H1 (cell line): ENCODE measurements around the gene ABHD12. TPM values are rescaled to one million over a fixed set of nuclear protein-coding genes. Genes with fewer than 3 reads are reported as not detected.
A peak's percentile ranks its signal among the peaks of the same experiment; 100 is the strongest.

Experiments
- CTCF ChIA-PET: fragments of 300-600 bp; sonication (Branson Sonifier 250); formaldehyde crosslinking; loops from one replicate; lab custom pipeline; 2021; ENCODE audit not compliant: partially characterized antibody; lab: Charles Lee
- POLR2A ChIA-PET: fragments of 300-600 bp; sonication (Branson Sonifier 250); formaldehyde crosslinking; loops from one replicate; lab custom pipeline; 2021; ENCODE audit warnings: inconsistent platforms; ENCODE audit not compliant: partially characterized antibody; lab: Charles Lee
- DNase-seq, 2 experiments: peaks; one replicate each; pipeline versions ENCODE4 v3.0.0 to v3.0.0-alpha.2; 2010 to 2022; ENCODE audit warnings: low spot score in 2 of 2, low read depth in 1 of 2, mixed read lengths in 1 of 2
- FAIRE-seq: peaks from 2 replicates; lab custom pipeline; 2011; peaks lifted over from hg19 to GRCh38; lab: Jason Lieb, UNC
- H2AFZ ChIP-seq: 2 replicates; pipeline ENCODE4 v1.8.1; 2012; ENCODE audit warnings: low read length, inconsistent platforms
- H2AK5ac ChIP-seq: 2 replicates; pipeline ENCODE4 v1.6.1; 2013; ENCODE audit warnings: low read depth, low read length
- H2BK120ac ChIP-seq: replicated peaks from 2 replicates; pipeline ENCODE3; 2013; ENCODE audit warnings: low read depth, low read length, inconsistent platforms
- H2BK12ac ChIP-seq: 2 replicates; pipeline ENCODE4 v1.6.1; 2013; ENCODE audit warnings: low read depth, low read length
- H2BK15ac ChIP-seq: 2 replicates; pipeline ENCODE4 v1.6.1; 2013; ENCODE audit warnings: low read length
- H2BK20ac ChIP-seq: 2 replicates; pipeline ENCODE4 v1.6.1; 2013; ENCODE audit warnings: low read length
- H2BK5ac ChIP-seq: 2 replicates; pipeline ENCODE4 v1.6.1; 2013; ENCODE audit warnings: low read depth, low read length
- H3K14ac ChIP-seq: 2 replicates; pipeline ENCODE4 v1.6.1; 2013; ENCODE audit warnings: inconsistent platforms; ENCODE audit not compliant: insufficient read length
- H3K18ac ChIP-seq: 2 replicates; pipeline ENCODE4 v1.6.1; 2013; ENCODE audit warnings: low read length; ENCODE audit errors: extremely low read depth
- H3K23ac ChIP-seq: 2 replicates; pipeline ENCODE4 v1.6.1; 2013; ENCODE audit warnings: inconsistent platforms; ENCODE audit not compliant: insufficient read length
- H3K23me2 ChIP-seq: 2 replicates; pipeline ENCODE4 v1.6.1; 2013; ENCODE audit warnings: low read depth, low read length
- H3K27ac ChIP-seq: 2 replicates; pipeline ENCODE4 v1.6.1; 2011; ENCODE audit warnings: low read depth, low read length, inconsistent platforms
- H3K27me3 ChIP-seq, 4 experiments: replicated peaks in 1 of 4; 1 replicate in 1 of 4; 2 replicates in 3 of 4; pipeline versions ENCODE4 v1.6.1 to v1.8.1; 2011 to 2013; ENCODE audit warnings: low read length in 3 of 4, mild to moderate bottlenecking in 3 of 4, inconsistent platforms in 2 of 4, mixed read lengths in 2 of 4, moderate library complexity in 1 of 4; ENCODE audit not compliant: control insufficient read depth in 3 of 4, insufficient read depth in 3 of 4; ENCODE audit errors: extremely low read depth in 1 of 4
- H3K36me3 ChIP-seq, 4 experiments: 2 replicates each; pipeline versions ENCODE4 v1.6.1 to v1.8.1; 2011 to 2013; ENCODE audit warnings: mild to moderate bottlenecking in 4 of 4, low read length in 3 of 4, moderate library complexity in 2 of 4, control low read depth in 1 of 4, inconsistent platforms in 1 of 4; ENCODE audit not compliant: insufficient read depth in 4 of 4, control insufficient read depth in 2 of 4
- H3K4ac ChIP-seq: replicated peaks from 2 replicates; pipeline ENCODE3; 2013; ENCODE audit warnings: low read length, low read depth, mixed read lengths, inconsistent platforms; ENCODE audit not compliant: insufficient read length
- H3K4me1 ChIP-seq, 4 experiments: replicated peaks in 1 of 4; 1 replicate in 1 of 4; 2 replicates in 3 of 4; pipeline versions ENCODE4 v1.6.1 to v1.8.1; 2011 to 2013; ENCODE audit warnings: low read length in 3 of 4, inconsistent platforms in 2 of 4, mixed read lengths in 1 of 4; ENCODE audit not compliant: insufficient read depth in 4 of 4, control insufficient read depth in 3 of 4
- H3K4me2 ChIP-seq, 2 experiments: 2 replicates each; pipeline versions ENCODE4 v1.6.1 to v1.8.1; 2011 to 2013; ENCODE audit warnings: low read depth in 2 of 2, low read length in 2 of 2, control low read depth in 1 of 2, inconsistent platforms in 1 of 2, mild to moderate bottlenecking in 1 of 2; ENCODE audit not compliant: insufficient read depth in 1 of 2
- H3K4me3 ChIP-seq, 4 experiments: fragments of 200-600, 300-600 bp in 1 of 4; sonication (generic), shearing (Covaris generic), sonication (Bioruptor Twin) in 1 of 4; 2 replicates each; pipeline versions ENCODE4 v1.5.1 to v1.8.1; 2011 to 2016; ENCODE audit warnings: low read length in 4 of 4, low read depth in 3 of 4, control low read depth in 2 of 4, inconsistent platforms in 2 of 4, mild to moderate bottlenecking in 2 of 4, mixed read lengths in 1 of 4, moderate library complexity in 1 of 4; ENCODE audit not compliant: insufficient read depth in 2 of 4; ENCODE audit errors: extremely low read depth in 1 of 4
- H3K56ac ChIP-seq: replicated peaks from 2 replicates; pipeline ENCODE3; 2013; ENCODE audit warnings: low read depth, mild to moderate bottlenecking, mixed read lengths, low read length, inconsistent platforms; ENCODE audit not compliant: insufficient read length
- H3K79me1 ChIP-seq: 2 replicates; pipeline ENCODE4 v1.6.1; 2013; ENCODE audit warnings: low read depth, low read length, control low read depth
- H3K79me2 ChIP-seq, 2 experiments: 2 replicates each; pipeline versions ENCODE4 v1.6.1 to v1.8.1; 2012 to 2013; ENCODE audit warnings: low read length in 2 of 2, mild to moderate bottlenecking in 2 of 2, inconsistent platforms in 1 of 2; ENCODE audit not compliant: insufficient read depth in 2 of 2, control insufficient read depth in 1 of 2
- H3K9ac ChIP-seq, 4 experiments: replicated peaks in 1 of 4; 1 replicate in 1 of 4; 2 replicates in 3 of 4; pipeline versions ENCODE4 v1.6.1 to v1.8.1; 2011 to 2013; ENCODE audit warnings: low read depth in 3 of 4, low read length in 3 of 4, control low read depth in 2 of 4, mild to moderate bottlenecking in 2 of 4, moderate library complexity in 2 of 4, inconsistent platforms in 1 of 4; ENCODE audit errors: extremely low read depth in 1 of 4
- H3K9me3 ChIP-seq, 2 experiments: 2 replicates each; pipeline versions ENCODE4 v1.6.1 to v1.8.1; 2012 to 2013; ENCODE audit warnings: mild to moderate bottlenecking in 2 of 2, moderate library complexity in 2 of 2, control low read depth in 1 of 2, inconsistent platforms in 1 of 2, low read depth in 1 of 2, low read length in 1 of 2, mixed read lengths in 1 of 2; ENCODE audit not compliant: insufficient read depth in 2 of 2
- H4K20me1 ChIP-seq, 2 experiments: replicated peaks in 1 of 2; 2 replicates each; pipeline versions ENCODE3 to v1.8.1; 2011 to 2013; ENCODE audit warnings: inconsistent platforms in 2 of 2, low read length in 2 of 2, mild to moderate bottlenecking in 1 of 2; ENCODE audit not compliant: insufficient read depth in 2 of 2, control insufficient read depth in 1 of 2
- H4K5ac ChIP-seq: 2 replicates; pipeline ENCODE4 v1.6.1; 2013; ENCODE audit warnings: low read length, low read depth, mixed read lengths, inconsistent platforms; ENCODE audit not compliant: insufficient read length
- H4K8ac ChIP-seq: 2 replicates; pipeline ENCODE4 v1.8.0; 2013; ENCODE audit warnings: mild to moderate bottlenecking, moderate library complexity, low read length, inconsistent platforms; ENCODE audit not compliant: insufficient read depth; ENCODE audit errors: extremely low read depth
- H4K91ac ChIP-seq: replicated peaks from 2 replicates; pipeline ENCODE3; 2013; ENCODE audit warnings: low read length, mixed read lengths, inconsistent platforms; ENCODE audit not compliant: insufficient read length
- BRCA1 ChIP-seq: IDR thresholded peaks from 2 replicates; pipeline ENCODE4 v1.6.1; 2012; ENCODE audit warnings: low read depth, low read length, improper control_type of control experiment
- CHD2 ChIP-seq: IDR thresholded peaks from 2 replicates; pipeline ENCODE4 v1.6.1; 2012; ENCODE audit warnings: low read length, improper control_type of control experiment
- CTBP2 ChIP-seq: IDR thresholded peaks from 2 replicates; pipeline ENCODE4 v1.7.0; 2011; ENCODE audit warnings: borderline replicate concordance, mild to moderate bottlenecking, moderate library complexity, mixed read lengths, low read length; ENCODE audit not compliant: insufficient read depth, insufficient read length
- GABPA ChIP-seq: IDR thresholded peaks from 2 replicates; pipeline ENCODE4 v1.6.1; 2011; ENCODE audit warnings: mild to moderate bottlenecking, low read length, moderate library complexity, borderline replicate concordance; ENCODE audit not compliant: insufficient read depth
- GTF2F1 ChIP-seq: IDR thresholded peaks from 2 replicates; pipeline ENCODE4 v1.6.1; 2012; ENCODE audit warnings: low read depth, low read length, improper control_type of control experiment, borderline replicate concordance
- TBP ChIP-seq: IDR thresholded peaks from 2 replicates; pipeline ENCODE4 v1.6.1; 2011; ENCODE audit warnings: low read depth, low read length, improper control_type of control experiment
- WGBS, 2 experiments: shearing (Covaris generic) in 1 of 2; methylation state at CpG; one replicate each; pipeline versions ENCODE4 v1.1.6 to v1.1.7; 2013 to 2015; ENCODE audit warnings: low lambda C conversion rate in 2 of 2, mixed read lengths in 2 of 2, inconsistent platforms in 1 of 2, low coverage in 1 of 2, missing lambda C conversion rate in 1 of 2; ENCODE audit not compliant: insufficient replicate concordance in 2 of 2, insufficient coverage in 1 of 2, insufficient read length in 1 of 2; ENCODE audit errors: extremely low coverage in 1 of 2, missing lambda C conversion rate in 1 of 2; 5-methylcytosine and 5-hydroxymethylcytosine counted together
- polyA plus RNA-seq, 7 experiments: library from polyadenylated mRNA; depleted of rRNA in 3 of 7; stranded (reverse) in 5 of 7; unstranded in 2 of 7; fragments of >200 nt in 5 of 7; fragments of 200-250 nt in 2 of 7; gene quantifications; 1 replicate in 5 of 7; 2 replicates in 1 of 7; 4 replicates in 1 of 7; pipeline versions ENCODE4 v1.2.1 to v1.2.3, GENCODE V29; 2011 to 2013; ENCODE audit warnings: missing spikeins in 2 of 7, mixed read lengths in 2 of 7
- total RNA-seq: library from RNA; stranded (reverse); fragmentation: NEBNext Ultra II Directional; extraction: Animal tissue kit (Norgen Biotek cat#: 25700); gene quantifications from 2 replicates; pipeline ENCODE4 v1.2.1, GENCODE V29; 2021
- TF ChIP-seq, protein P1 (sequence below), 3 experiments: IDR thresholded peaks; 1 replicate in 2 of 3; 2 replicates in 1 of 3; pipeline versions ENCODE4 v1.5.1 to v1.6.1; 2011; ENCODE audit warnings: low read length in 3 of 3, mild to moderate bottlenecking in 3 of 3, inconsistent platforms in 2 of 3, low read depth in 1 of 3, moderate library complexity in 1 of 3; ENCODE audit not compliant: insufficient read depth in 1 of 3; ENCODE audit errors: control extremely low read depth in 1 of 3

The ABHD12 gene
- total and polyA plus RNA-seq, 2 of the 8 experiments (the other 6 are each of a cell fraction or from before 2014, with no cell fraction given), result 31.3 to 59.5 TPM

DNA sequence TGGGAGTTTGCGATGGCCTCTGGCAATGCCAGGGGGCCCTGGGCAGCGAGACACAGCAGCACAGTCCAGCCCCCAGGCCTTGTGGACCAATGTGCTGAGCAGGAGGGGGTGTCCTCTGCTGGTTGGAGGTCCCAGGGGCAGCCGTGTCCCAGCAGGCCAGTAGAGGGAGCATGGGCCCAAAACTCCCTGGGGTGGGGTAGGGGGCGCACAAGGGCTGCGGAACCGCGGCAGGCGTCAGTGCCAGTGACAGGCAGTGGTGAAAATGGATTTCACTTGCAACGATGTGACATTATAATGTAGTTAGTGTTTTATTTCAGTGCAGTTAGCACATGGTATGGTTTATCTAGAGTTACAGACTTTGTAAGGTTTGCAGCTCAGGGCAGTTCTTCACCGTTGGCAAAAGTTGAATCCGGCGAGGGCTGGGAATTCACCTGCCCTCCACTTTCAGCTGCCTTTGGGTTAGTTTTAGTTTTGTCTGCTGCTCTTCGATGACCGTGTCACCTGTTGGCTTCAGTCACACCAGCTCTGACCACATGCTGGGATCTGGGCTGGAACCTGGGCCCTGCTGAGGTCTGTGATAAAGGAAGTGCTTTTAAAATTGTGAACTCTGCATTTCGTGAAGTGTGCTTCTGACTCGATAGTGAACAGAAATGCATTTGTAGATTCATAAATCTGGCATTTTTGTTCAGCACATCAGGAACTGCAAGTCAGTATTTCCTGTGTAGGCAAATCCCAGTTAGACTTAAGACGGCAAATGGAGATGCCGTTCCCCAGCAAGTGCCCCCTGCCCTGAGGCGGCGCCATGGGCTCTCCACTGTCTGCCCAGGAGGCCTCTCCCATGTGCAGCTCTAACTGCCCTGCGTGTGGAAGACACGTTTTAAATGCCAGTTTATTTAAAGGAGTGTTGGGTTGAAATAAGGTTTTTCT, 95.9 kb downstream of the ABHD12 start:
- no peak overlapping the region for H3K9ac ChIP-seq
- 72% methylated on average over 22 of the region's 22 CpGs; no CpG with 5 or more reads in 1 of the 2 experiments for WGBS, 2 experiments
- H2BK20ac ChIP-seq, result no peak overlapping the region
- H3K56ac ChIP-seq, result no peak overlapping the region
- H2AFZ ChIP-seq, result no peak overlapping the region
- H3K36me3 ChIP-seq, result peaks cover 0 to 7% (median 6%) of the 10 kb centered on the region in 4 experiments; a peak in 5 of 8 replicates
- DNase-seq, result peak; percentile 47 to 87
- no peaks in the 10 kb centered on the region for H3K23me2 ChIP-seq
- no peak overlapping the region for H4K5ac ChIP-seq
- H2BK120ac ChIP-seq, result no peak overlapping the region
- FAIRE-seq, result peak; percentile 72
- H3K4ac ChIP-seq, result no peak overlapping the region
- no peak overlapping the region for H2BK12ac ChIP-seq
- no peak overlapping the region for H3K27ac ChIP-seq
- H2BK5ac ChIP-seq, result no peak overlapping the region
- H2BK15ac ChIP-seq, result no peak overlapping the region
- H3K4me3 ChIP-seq, result no peak overlapping the region
- H4K91ac ChIP-seq, result no peak overlapping the region
- H3K27me3 ChIP-seq, result no peaks in the 10 kb centered on the region; a peak in 1 of 7 replicates
- CTCF ChIA-PET, result interaction anchor here (0.6 to 4.7 kb wide), 27 partner anchors 10 to 312 kb away, joined by 3 to 79 read pairs (median 4); partner anchors contain the start of genes ENTPD6, GINS1 and PYGB
- H3K79me2 ChIP-seq, result no peaks in the 10 kb centered on the region
- H3K4me1 ChIP-seq, result peaks cover 0 to 7% (median 2%) of the 10 kb centered on the region in 4 experiments; a peak in 3 of 7 replicates
- H4K20me1 ChIP-seq, result no peaks in the 10 kb centered on the region
- H3K9me3 ChIP-seq, result no peaks in the 10 kb centered on the region
- no peak overlapping the region for H2AK5ac ChIP-seq
- H3K4me2 ChIP-seq, result no peak overlapping the region
- POLR2A ChIA-PET, result interaction anchor here (0.7 to 4.1 kb wide), 5 partner anchors 13 to 113 kb away, joined by 3 to 22 read pairs (median 4); partner anchors contain the start of gene GINS1
- no peak overlapping the region for H3K18ac ChIP-seq
- H4K8ac ChIP-seq, result no peak overlapping the region
- H3K23ac ChIP-seq, result no peak overlapping the region
- peaks cover 7% of the 10 kb centered on the region; the same call in 1 of the 2 replicates for H3K79me1 ChIP-seq
- H3K14ac ChIP-seq, result no peak overlapping the region
- TF ChIP-seq GABPA, result 0 out of 2 replicates have a peak, but pooled peaks have one; percentile 50
- 0 out of 2 replicates have a peak, but pooled peaks have one; percentile 48 for TF ChIP-seq CHD2
- TF ChIP-seq, protein P1, sequence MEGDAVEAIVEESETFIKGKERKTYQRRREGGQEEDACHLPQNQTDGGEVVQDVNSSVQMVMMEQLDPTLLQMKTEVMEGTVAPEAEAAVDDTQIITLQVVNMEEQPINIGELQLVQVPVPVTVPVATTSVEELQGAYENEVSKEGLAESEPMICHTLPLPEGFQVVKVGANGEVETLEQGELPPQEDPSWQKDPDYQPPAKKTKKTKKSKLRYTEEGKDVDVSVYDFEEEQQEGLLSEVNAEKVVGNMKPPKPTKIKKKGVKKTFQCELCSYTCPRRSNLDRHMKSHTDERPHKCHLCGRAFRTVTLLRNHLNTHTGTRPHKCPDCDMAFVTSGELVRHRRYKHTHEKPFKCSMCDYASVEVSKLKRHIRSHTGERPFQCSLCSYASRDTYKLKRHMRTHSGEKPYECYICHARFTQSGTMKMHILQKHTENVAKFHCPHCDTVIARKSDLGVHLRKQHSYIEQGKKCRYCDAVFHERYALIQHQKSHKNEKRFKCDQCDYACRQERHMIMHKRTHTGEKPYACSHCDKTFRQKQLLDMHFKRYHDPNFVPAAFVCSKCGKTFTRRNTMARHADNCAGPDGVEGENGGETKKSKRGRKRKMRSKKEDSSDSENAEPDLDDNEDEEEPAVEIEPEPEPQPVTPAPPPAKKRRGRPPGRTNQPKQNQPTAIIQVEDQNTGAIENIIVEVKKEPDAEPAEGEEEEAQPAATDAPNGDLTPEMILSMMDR (IDR thresholded peaks at IDR 0.05; ENCODE audit: control extremely low read depth in 1 of 3, insufficient read depth in 1 of 3, low read depth in 1 of 3, low read length in 3 of 3), result peak; percentile 99 to 100 (median 100)
- TF ChIP-seq BRCA1, result no peak
- peak; percentile 64; the same call in 1 of the 2 replicates for TF ChIP-seq GTF2F1
- TF ChIP-seq TBP, result no peak
- no peak for TF ChIP-seq CTBP2
